ENCODE measurements around the gene MUS81. TPM values are rescaled to one million over a fixed set of nuclear protein-coding genes. Genes with fewer than 3 reads are reported as not detected.

Gene MUS81
- total RNA-seq, 1 experiment from 2014 or later: 45.9 TPM

DNA sequence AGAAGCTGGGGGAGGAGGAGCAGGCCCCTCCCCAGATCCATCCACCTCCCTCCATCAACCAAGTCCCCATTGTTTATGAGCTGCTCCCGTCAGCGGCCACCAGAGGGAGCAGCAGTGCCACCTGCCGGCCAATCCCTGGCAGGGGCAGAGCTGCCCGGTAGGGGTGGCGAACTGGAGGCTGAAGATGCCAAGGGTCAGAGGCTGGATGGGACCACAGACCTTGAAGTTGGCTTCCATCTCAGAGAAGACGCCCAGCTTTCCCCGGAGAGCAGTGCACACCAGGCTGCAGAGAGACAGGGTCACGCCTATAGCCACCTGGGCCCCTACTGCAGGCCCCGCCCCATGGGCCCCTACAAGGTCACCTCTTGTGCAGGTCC is 24.5 kb downstream of the MUS81 start (continued):
- TF ChIP-seq JAZF1 (CRISPR knock-in tag; IDR thresholded peaks at IDR 0.05) (no peak), SP1 (CRISPR knock-in tag; conservative IDR thresholded peaks at IDR 0.05) (peak; percentile 68), ZBTB21 (CRISPR knock-in tag; IDR thresholded peaks at IDR 0.05; ENCODE audit: borderline replicate concordance) (no peak), SMAD4 (CRISPR knock-in tag; IDR thresholded peaks at IDR 0.05) (no peak), ETV6 (CRISPR knock-in tag; IDR thresholded peaks at IDR 0.05) (0 out of 2 replicates have a peak, but pooled peaks have one; percentile 8), FOXJ3 (CRISPR knock-in tag; IDR thresholded peaks at IDR 0.05; ENCODE audit: borderline replicate concordance) (no peak), MYBL2 (CRISPR knock-in tag; IDR thresholded peaks at IDR 0.05) (0 out of 2 replicates have a peak, but pooled peaks have one; percentile 21), ESRRA (CRISPR knock-in tag; IDR thresholded peaks at IDR 0.05; ENCODE audit: borderline replicate concordance) (no peak), FOXK1 (CRISPR knock-in tag; IDR thresholded peaks at IDR 0.05) (peak; percentile 82)
- TF ChIP-seq, protein P1, sequence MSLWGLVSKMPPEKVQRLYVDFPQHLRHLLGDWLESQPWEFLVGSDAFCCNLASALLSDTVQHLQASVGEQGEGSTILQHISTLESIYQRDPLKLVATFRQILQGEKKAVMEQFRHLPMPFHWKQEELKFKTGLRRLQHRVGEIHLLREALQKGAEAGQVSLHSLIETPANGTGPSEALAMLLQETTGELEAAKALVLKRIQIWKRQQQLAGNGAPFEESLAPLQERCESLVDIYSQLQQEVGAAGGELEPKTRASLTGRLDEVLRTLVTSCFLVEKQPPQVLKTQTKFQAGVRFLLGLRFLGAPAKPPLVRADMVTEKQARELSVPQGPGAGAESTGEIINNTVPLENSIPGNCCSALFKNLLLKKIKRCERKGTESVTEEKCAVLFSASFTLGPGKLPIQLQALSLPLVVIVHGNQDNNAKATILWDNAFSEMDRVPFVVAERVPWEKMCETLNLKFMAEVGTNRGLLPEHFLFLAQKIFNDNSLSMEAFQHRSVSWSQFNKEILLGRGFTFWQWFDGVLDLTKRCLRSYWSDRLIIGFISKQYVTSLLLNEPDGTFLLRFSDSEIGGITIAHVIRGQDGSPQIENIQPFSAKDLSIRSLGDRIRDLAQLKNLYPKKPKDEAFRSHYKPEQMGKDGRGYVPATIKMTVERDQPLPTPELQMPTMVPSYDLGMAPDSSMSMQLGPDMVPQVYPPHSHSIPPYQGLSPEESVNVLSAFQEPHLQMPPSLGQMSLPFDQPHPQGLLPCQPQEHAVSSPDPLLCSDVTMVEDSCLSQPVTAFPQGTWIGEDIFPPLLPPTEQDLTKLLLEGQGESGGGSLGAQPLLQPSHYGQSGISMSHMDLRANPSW (CRISPR knock-in tag; conservative IDR thresholded peaks at IDR 0.05; ENCODE audit: low read depth): no peak
- TF ChIP-seq, protein P2, sequence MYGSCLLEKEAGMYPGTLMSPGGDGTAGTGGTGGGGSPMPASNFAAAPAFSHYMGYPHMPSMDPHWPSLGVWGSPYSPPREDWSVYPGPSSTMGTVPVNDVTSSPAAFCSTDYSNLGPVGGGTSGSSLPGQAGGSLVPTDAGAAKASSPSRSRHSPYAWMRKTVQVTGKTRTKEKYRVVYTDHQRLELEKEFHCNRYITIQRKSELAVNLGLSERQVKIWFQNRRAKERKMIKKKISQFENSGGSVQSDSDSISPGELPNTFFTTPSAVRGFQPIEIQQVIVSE (CRISPR knock-in tag; IDR thresholded peaks at IDR 0.05; ENCODE audit: borderline replicate concordance): no peak
- TF ChIP-seq, protein P3, sequence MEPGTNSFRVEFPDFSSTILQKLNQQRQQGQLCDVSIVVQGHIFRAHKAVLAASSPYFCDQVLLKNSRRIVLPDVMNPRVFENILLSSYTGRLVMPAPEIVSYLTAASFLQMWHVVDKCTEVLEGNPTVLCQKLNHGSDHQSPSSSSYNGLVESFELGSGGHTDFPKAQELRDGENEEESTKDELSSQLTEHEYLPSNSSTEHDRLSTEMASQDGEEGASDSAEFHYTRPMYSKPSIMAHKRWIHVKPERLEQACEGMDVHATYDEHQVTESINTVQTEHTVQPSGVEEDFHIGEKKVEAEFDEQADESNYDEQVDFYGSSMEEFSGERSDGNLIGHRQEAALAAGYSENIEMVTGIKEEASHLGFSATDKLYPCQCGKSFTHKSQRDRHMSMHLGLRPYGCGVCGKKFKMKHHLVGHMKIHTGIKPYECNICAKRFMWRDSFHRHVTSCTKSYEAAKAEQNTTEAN (CRISPR knock-in tag; IDR thresholded peaks at IDR 0.05): no peak
- TF ChIP-seq, protein P4, sequence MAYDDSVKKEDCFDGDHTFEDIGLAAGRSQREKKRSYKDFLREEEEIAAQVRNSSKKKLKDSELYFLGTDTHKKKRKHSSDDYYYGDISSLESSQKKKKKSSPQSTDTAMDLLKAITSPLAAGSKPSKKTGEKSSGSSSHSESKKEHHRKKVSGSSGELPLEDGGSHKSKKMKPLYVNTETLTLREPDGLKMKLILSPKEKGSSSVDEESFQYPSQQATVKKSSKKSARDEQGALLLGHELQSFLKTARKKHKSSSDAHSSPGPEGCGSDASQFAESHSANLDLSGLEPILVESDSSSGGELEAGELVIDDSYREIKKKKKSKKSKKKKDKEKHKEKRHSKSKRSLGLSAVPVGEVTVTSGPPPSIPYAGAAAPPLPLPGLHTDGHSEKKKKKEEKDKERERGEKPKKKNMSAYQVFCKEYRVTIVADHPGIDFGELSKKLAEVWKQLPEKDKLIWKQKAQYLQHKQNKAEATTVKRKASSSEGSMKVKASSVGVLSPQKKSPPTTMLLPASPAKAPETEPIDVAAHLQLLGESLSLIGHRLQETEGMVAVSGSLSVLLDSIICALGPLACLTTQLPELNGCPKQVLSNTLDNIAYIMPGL (CRISPR knock-in tag; IDR thresholded peaks at IDR 0.05): peak; percentile 55; the same call in 1 of the 2 replicates
- TF ChIP-seq, protein P5, sequence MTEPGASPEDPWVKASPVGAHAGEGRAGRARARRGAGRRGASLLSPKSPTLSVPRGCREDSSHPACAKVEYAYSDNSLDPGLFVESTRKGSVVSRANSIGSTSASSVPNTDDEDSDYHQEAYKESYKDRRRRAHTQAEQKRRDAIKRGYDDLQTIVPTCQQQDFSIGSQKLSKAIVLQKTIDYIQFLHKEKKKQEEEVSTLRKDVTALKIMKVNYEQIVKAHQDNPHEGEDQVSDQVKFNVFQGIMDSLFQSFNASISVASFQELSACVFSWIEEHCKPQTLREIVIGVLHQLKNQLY (CRISPR knock-in tag; IDR thresholded peaks at IDR 0.05): no peak
- TF ChIP-seq, protein P6, sequence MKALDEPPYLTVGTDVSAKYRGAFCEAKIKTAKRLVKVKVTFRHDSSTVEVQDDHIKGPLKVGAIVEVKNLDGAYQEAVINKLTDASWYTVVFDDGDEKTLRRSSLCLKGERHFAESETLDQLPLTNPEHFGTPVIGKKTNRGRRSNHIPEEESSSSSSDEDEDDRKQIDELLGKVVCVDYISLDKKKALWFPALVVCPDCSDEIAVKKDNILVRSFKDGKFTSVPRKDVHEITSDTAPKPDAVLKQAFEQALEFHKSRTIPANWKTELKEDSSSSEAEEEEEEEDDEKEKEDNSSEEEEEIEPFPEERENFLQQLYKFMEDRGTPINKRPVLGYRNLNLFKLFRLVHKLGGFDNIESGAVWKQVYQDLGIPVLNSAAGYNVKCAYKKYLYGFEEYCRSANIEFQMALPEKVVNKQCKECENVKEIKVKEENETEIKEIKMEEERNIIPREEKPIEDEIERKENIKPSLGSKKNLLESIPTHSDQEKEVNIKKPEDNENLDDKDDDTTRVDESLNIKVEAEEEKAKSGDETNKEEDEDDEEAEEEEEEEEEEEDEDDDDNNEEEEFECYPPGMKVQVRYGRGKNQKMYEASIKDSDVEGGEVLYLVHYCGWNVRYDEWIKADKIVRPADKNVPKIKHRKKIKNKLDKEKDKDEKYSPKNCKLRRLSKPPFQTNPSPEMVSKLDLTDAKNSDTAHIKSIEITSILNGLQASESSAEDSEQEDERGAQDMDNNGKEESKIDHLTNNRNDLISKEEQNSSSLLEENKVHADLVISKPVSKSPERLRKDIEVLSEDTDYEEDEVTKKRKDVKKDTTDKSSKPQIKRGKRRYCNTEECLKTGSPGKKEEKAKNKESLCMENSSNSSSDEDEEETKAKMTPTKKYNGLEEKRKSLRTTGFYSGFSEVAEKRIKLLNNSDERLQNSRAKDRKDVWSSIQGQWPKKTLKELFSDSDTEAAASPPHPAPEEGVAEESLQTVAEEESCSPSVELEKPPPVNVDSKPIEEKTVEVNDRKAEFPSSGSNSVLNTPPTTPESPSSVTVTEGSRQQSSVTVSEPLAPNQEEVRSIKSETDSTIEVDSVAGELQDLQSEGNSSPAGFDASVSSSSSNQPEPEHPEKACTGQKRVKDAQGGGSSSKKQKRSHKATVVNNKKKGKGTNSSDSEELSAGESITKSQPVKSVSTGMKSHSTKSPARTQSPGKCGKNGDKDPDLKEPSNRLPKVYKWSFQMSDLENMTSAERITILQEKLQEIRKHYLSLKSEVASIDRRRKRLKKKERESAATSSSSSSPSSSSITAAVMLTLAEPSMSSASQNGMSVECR (CRISPR knock-in tag; IDR thresholded peaks at IDR 0.05; ENCODE audit: borderline replicate concordance): no peak

All from WTC11 (cell line).